H1 (cell line): ENCODE results near the gene MYBPC3. TPM values are rescaled to one million over a fixed set of nuclear protein-coding genes. Genes with fewer than 3 reads are reported as not detected.

Experiments used
- CTCF ChIA-PET: fragments of 300-600 bp; sonication (Branson Sonifier 250); formaldehyde crosslinking; loops from one replicate; lab custom pipeline; 2021; ENCODE audit not compliant: partially characterized antibody; lab: Charles Lee
- POLR2A ChIA-PET: fragments of 300-600 bp; sonication (Branson Sonifier 250); formaldehyde crosslinking; loops from one replicate; lab custom pipeline; 2021; ENCODE audit warnings: inconsistent platforms; ENCODE audit not compliant: partially characterized antibody; lab: Charles Lee
- DNase-seq, 2 experiments: peaks; one replicate each; pipeline versions ENCODE4 v3.0.0 to v3.0.0-alpha.2; 2010 to 2022; ENCODE audit warnings: low spot score in 2 of 2, low read depth in 1 of 2, mixed read lengths in 1 of 2
- FAIRE-seq: peaks from 2 replicates; lab custom pipeline; 2011; peaks lifted over from hg19 to GRCh38; lab: Jason Lieb, UNC
- H2AFZ ChIP-seq: 2 replicates; pipeline ENCODE4 v1.8.1; 2012; ENCODE audit warnings: low read length, inconsistent platforms
- H2AK5ac ChIP-seq: 2 replicates; pipeline ENCODE4 v1.6.1; 2013; ENCODE audit warnings: low read depth, low read length
- H2BK120ac ChIP-seq: replicated peaks from 2 replicates; pipeline ENCODE3; 2013; ENCODE audit warnings: low read depth, low read length, inconsistent platforms
- H2BK12ac ChIP-seq: 2 replicates; pipeline ENCODE4 v1.6.1; 2013; ENCODE audit warnings: low read depth, low read length
- H2BK15ac ChIP-seq: 2 replicates; pipeline ENCODE4 v1.6.1; 2013; ENCODE audit warnings: low read length
- H2BK20ac ChIP-seq: 2 replicates; pipeline ENCODE4 v1.6.1; 2013; ENCODE audit warnings: low read length
- H2BK5ac ChIP-seq: 2 replicates; pipeline ENCODE4 v1.6.1; 2013; ENCODE audit warnings: low read depth, low read length
- H3K14ac ChIP-seq: 2 replicates; pipeline ENCODE4 v1.6.1; 2013; ENCODE audit warnings: inconsistent platforms; ENCODE audit not compliant: insufficient read length
- H3K18ac ChIP-seq: 2 replicates; pipeline ENCODE4 v1.6.1; 2013; ENCODE audit warnings: low read length; ENCODE audit errors: extremely low read depth
- H3K23ac ChIP-seq: 2 replicates; pipeline ENCODE4 v1.6.1; 2013; ENCODE audit warnings: inconsistent platforms; ENCODE audit not compliant: insufficient read length
- H3K23me2 ChIP-seq: 2 replicates; pipeline ENCODE4 v1.6.1; 2013; ENCODE audit warnings: low read depth, low read length
- H3K27ac ChIP-seq: 2 replicates; pipeline ENCODE4 v1.6.1; 2011; ENCODE audit warnings: low read depth, low read length, inconsistent platforms
- H3K27me3 ChIP-seq, 4 experiments: replicated peaks in 1 of 4; 1 replicate in 1 of 4; 2 replicates in 3 of 4; pipeline versions ENCODE4 v1.6.1 to v1.8.1; 2011 to 2013; ENCODE audit warnings: low read length in 3 of 4, mild to moderate bottlenecking in 3 of 4, inconsistent platforms in 2 of 4, mixed read lengths in 2 of 4, moderate library complexity in 1 of 4; ENCODE audit not compliant: control insufficient read depth in 3 of 4, insufficient read depth in 3 of 4; ENCODE audit errors: extremely low read depth in 1 of 4
- H3K36me3 ChIP-seq, 4 experiments: 2 replicates each; pipeline versions ENCODE4 v1.6.1 to v1.8.1; 2011 to 2013; ENCODE audit warnings: mild to moderate bottlenecking in 4 of 4, low read length in 3 of 4, moderate library complexity in 2 of 4, control low read depth in 1 of 4, inconsistent platforms in 1 of 4; ENCODE audit not compliant: insufficient read depth in 4 of 4, control insufficient read depth in 2 of 4
- H3K4ac ChIP-seq: replicated peaks from 2 replicates; pipeline ENCODE3; 2013; ENCODE audit warnings: low read length, low read depth, mixed read lengths, inconsistent platforms; ENCODE audit not compliant: insufficient read length
- H3K4me1 ChIP-seq, 4 experiments: replicated peaks in 1 of 4; 1 replicate in 1 of 4; 2 replicates in 3 of 4; pipeline versions ENCODE4 v1.6.1 to v1.8.1; 2011 to 2013; ENCODE audit warnings: low read length in 3 of 4, inconsistent platforms in 2 of 4, mixed read lengths in 1 of 4; ENCODE audit not compliant: insufficient read depth in 4 of 4, control insufficient read depth in 3 of 4
- H3K4me2 ChIP-seq, 2 experiments: 2 replicates each; pipeline versions ENCODE4 v1.6.1 to v1.8.1; 2011 to 2013; ENCODE audit warnings: low read depth in 2 of 2, low read length in 2 of 2, control low read depth in 1 of 2, inconsistent platforms in 1 of 2, mild to moderate bottlenecking in 1 of 2; ENCODE audit not compliant: insufficient read depth in 1 of 2
- H3K4me3 ChIP-seq, 4 experiments: fragments of 200-600, 300-600 bp in 1 of 4; sonication (generic), shearing (Covaris generic), sonication (Bioruptor Twin) in 1 of 4; 2 replicates each; pipeline versions ENCODE4 v1.5.1 to v1.8.1; 2011 to 2016; ENCODE audit warnings: low read length in 4 of 4, low read depth in 3 of 4, control low read depth in 2 of 4, inconsistent platforms in 2 of 4, mild to moderate bottlenecking in 2 of 4, mixed read lengths in 1 of 4, moderate library complexity in 1 of 4; ENCODE audit not compliant: insufficient read depth in 2 of 4; ENCODE audit errors: extremely low read depth in 1 of 4
- H3K56ac ChIP-seq: replicated peaks from 2 replicates; pipeline ENCODE3; 2013; ENCODE audit warnings: low read depth, mild to moderate bottlenecking, mixed read lengths, low read length, inconsistent platforms; ENCODE audit not compliant: insufficient read length
- H3K79me1 ChIP-seq: 2 replicates; pipeline ENCODE4 v1.6.1; 2013; ENCODE audit warnings: low read depth, low read length, control low read depth
- H3K79me2 ChIP-seq, 2 experiments: 2 replicates each; pipeline versions ENCODE4 v1.6.1 to v1.8.1; 2012 to 2013; ENCODE audit warnings: low read length in 2 of 2, mild to moderate bottlenecking in 2 of 2, inconsistent platforms in 1 of 2; ENCODE audit not compliant: insufficient read depth in 2 of 2, control insufficient read depth in 1 of 2
- H3K9ac ChIP-seq, 4 experiments: replicated peaks in 1 of 4; 1 replicate in 1 of 4; 2 replicates in 3 of 4; pipeline versions ENCODE4 v1.6.1 to v1.8.1; 2011 to 2013; ENCODE audit warnings: low read depth in 3 of 4, low read length in 3 of 4, control low read depth in 2 of 4, mild to moderate bottlenecking in 2 of 4, moderate library complexity in 2 of 4, inconsistent platforms in 1 of 4; ENCODE audit errors: extremely low read depth in 1 of 4
- H3K9me3 ChIP-seq, 2 experiments: 2 replicates each; pipeline versions ENCODE4 v1.6.1 to v1.8.1; 2012 to 2013; ENCODE audit warnings: mild to moderate bottlenecking in 2 of 2, moderate library complexity in 2 of 2, control low read depth in 1 of 2, inconsistent platforms in 1 of 2, low read depth in 1 of 2, low read length in 1 of 2, mixed read lengths in 1 of 2; ENCODE audit not compliant: insufficient read depth in 2 of 2
- H4K20me1 ChIP-seq, 2 experiments: replicated peaks in 1 of 2; 2 replicates each; pipeline versions ENCODE3 to v1.8.1; 2011 to 2013; ENCODE audit warnings: inconsistent platforms in 2 of 2, low read length in 2 of 2, mild to moderate bottlenecking in 1 of 2; ENCODE audit not compliant: insufficient read depth in 2 of 2, control insufficient read depth in 1 of 2
- H4K5ac ChIP-seq: 2 replicates; pipeline ENCODE4 v1.6.1; 2013; ENCODE audit warnings: low read length, low read depth, mixed read lengths, inconsistent platforms; ENCODE audit not compliant: insufficient read length
- H4K8ac ChIP-seq: 2 replicates; pipeline ENCODE4 v1.8.0; 2013; ENCODE audit warnings: mild to moderate bottlenecking, moderate library complexity, low read length, inconsistent platforms; ENCODE audit not compliant: insufficient read depth; ENCODE audit errors: extremely low read depth
- H4K91ac ChIP-seq: replicated peaks from 2 replicates; pipeline ENCODE3; 2013; ENCODE audit warnings: low read length, mixed read lengths, inconsistent platforms; ENCODE audit not compliant: insufficient read length
- FOSL1 ChIP-seq: IDR thresholded peaks from 2 replicates; pipeline ENCODE4 v1.6.1; 2011; ENCODE audit warnings: mild to moderate bottlenecking, low read depth, low read length, moderate library complexity; ENCODE audit not compliant: insufficient read depth
- HDAC2 ChIP-seq, 2 experiments: fragments of 300-600 bp in 1 of 2; sonication (generic) in 1 of 2; IDR thresholded peaks; 2 replicates each; pipeline ENCODE4 v1.6.1; 2011 to 2012; ENCODE audit warnings: low read depth in 2 of 2, low read length in 2 of 2, mild to moderate bottlenecking in 2 of 2, moderate library complexity in 2 of 2, borderline replicate concordance in 1 of 2, inconsistent platforms in 1 of 2
- WGBS, 2 experiments: shearing (Covaris generic) in 1 of 2; methylation state at CpG; one replicate each; pipeline versions ENCODE4 v1.1.6 to v1.1.7; 2013 to 2015; ENCODE audit warnings: low lambda C conversion rate in 2 of 2, mixed read lengths in 2 of 2, inconsistent platforms in 1 of 2, low coverage in 1 of 2, missing lambda C conversion rate in 1 of 2; ENCODE audit not compliant: insufficient replicate concordance in 2 of 2, insufficient coverage in 1 of 2, insufficient read length in 1 of 2; ENCODE audit errors: extremely low coverage in 1 of 2, missing lambda C conversion rate in 1 of 2; 5-methylcytosine and 5-hydroxymethylcytosine counted together
- polyA plus RNA-seq, 7 experiments: library from polyadenylated mRNA; depleted of rRNA in 3 of 7; stranded (reverse) in 5 of 7; unstranded in 2 of 7; fragments of >200 nt in 5 of 7; fragments of 200-250 nt in 2 of 7; gene quantifications; 1 replicate in 5 of 7; 2 replicates in 1 of 7; 4 replicates in 1 of 7; pipeline versions ENCODE4 v1.2.1 to v1.2.3, GENCODE V29; 2011 to 2013; ENCODE audit warnings: missing spikeins in 2 of 7, mixed read lengths in 2 of 7
- total RNA-seq: library from RNA; stranded (reverse); fragmentation: NEBNext Ultra II Directional; extraction: Animal tissue kit (Norgen Biotek cat#: 25700); gene quantifications from 2 replicates; pipeline ENCODE4 v1.2.1, GENCODE V29; 2021

The MYBPC3 gene
- total and polyA plus RNA-seq, 2 of the 8 experiments (the other 6 are each of a cell fraction or from before 2014, with no cell fraction given): 0.05 TPM; not detected in 1

DNA sequence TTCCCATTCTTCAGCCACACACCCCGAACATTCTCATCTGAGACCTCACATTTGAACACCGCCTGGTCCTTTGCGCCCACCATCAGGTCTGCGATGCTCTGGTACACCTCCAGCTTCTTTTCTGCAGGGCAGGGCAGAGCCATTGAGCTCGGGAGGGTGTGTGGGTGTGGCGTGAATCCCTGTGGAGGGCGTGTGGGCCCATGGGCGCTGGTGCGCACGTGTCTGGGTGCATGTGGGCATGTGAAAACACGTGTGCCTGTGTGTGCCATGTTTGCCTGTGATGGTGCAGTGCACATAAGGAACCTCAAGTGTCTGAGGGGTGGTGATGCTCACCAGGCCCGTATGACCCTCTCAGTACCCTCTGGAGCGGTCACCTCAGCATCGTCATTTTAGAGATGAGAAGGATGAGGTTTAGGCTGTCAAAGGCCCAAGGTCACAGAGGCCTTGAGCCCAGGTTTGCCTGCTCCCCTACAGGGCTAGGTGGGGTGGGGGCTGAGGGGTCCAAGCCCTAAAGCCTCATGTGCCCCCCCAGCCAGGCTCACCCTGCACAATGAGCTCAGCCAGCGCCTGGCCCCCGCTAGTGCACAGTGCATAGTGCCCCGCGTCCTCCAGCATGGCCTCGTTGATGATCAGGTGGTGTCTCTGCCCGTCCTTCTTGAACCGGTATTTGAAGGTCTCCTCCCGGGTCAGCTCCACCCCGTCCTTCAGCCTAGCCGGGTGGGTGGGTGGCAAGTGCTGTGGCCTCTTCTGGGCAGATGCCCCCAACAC is 10.3 kb downstream of the MYBPC3 start:
- Histone ChIP-seq H2BK20ac (no peak overlapping the region), H3K27ac (no peak overlapping the region), H3K4me2 (no peak overlapping the region), H4K8ac (no peak overlapping the region), H4K5ac (no peak overlapping the region), H3K79me2 (no peaks in the 10 kb centered on the region), H3K14ac (no peak overlapping the region), H2BK120ac (no peak overlapping the region), H3K4ac (no peak overlapping the region), H2BK5ac (no peak overlapping the region), H3K4me1 (no peaks in the 10 kb centered on the region), H3K56ac (no peak overlapping the region), H2AFZ (no peak overlapping the region), H3K23ac (no peak overlapping the region), H4K20me1 (peaks cover 0 to 3% of the 10 kb centered on the region in 2 experiments), H3K27me3 (no peaks in the 10 kb centered on the region), H3K18ac (no peak overlapping the region), H3K9ac (no peak overlapping the region), H2BK15ac (no peak overlapping the region), H4K91ac (peak overlapping the region; percentile 19), H3K4me3 (no peak overlapping the region), H3K79me1 (no peaks in the 10 kb centered on the region; the same call in 1 of the 2 replicates), H2AK5ac (no peak overlapping the region), H3K36me3 (no peaks in the 10 kb centered on the region), H2BK12ac (no peak overlapping the region), H3K9me3 (no peaks in the 10 kb centered on the region), H3K23me2 (peaks cover 2% of the 10 kb centered on the region; the same call in 1 of the 2 replicates)
- TF ChIP-seq HDAC2 (IDR thresholded peaks at IDR 0.05; ENCODE audit: borderline replicate concordance in 1 of 2, low read depth in 2 of 2, low read length in 2 of 2) (no peak), FOSL1 (no peak)
- no peak for FAIRE-seq
- WGBS, 2 experiments: 91% methylated on average over 24 of the region's 24 CpGs; no CpG with 5 or more reads in 1 of the 2 experiments
- DNase-seq: no peak
- CTCF ChIA-PET: interaction anchor here (1.2 to 3.5 kb wide), 4 partner anchors 12 to 109 kb away, joined by 3 to 17 read pairs (median 9); no protein-coding TSS in a partner anchor
- POLR2A ChIA-PET: interaction anchor here (1.1 kb wide), 1 partner anchor 123 kb away, joined by 4 read pairs; no protein-coding TSS in a partner anchor
